Breast epithelium (tissue), 4 donors: ENCODE results near the gene GTF2F2. TPM values are rescaled to one million over a fixed set of nuclear protein-coding genes. Genes with fewer than 3 reads are reported as not detected.

Experiments used
- DNase-seq, 2 donors: peaks; one replicate each; pipeline ENCODE4 v3.0.0-alpha.2; 2019; ENCODE audit warnings: low spot score in 2 of 2
- H3K27ac ChIP-seq, 2 donors: fragments of 200-600 bp; sonication (generic) in 1 of 2; one replicate each; pipeline ENCODE4 v1.5.1; 2016 to 2019; ENCODE audit warnings: mild to moderate bottlenecking in 1 of 2
- H3K27me3 ChIP-seq, 2 donors: fragments of 200-600 bp; sonication (generic) in 1 of 2; one replicate each; pipeline versions ENCODE4 v1.5.1 to v1.6.0; 2017 to 2019; ENCODE audit warnings: control low read depth in 1 of 2, mild to moderate bottlenecking in 1 of 2
- H3K36me3 ChIP-seq: fragments of 200-600 bp; one replicate; pipeline ENCODE4 v1.5.1; 2019
- H3K4me1 ChIP-seq, 2 donors: fragments of 200-600 bp; sonication (generic); one replicate each; pipeline ENCODE4 v1.5.1; 2016 to 2019; ENCODE audit warnings: control low read depth in 1 of 2
- H3K4me3 ChIP-seq, 3 donors: fragments of 200-600 bp; sonication (generic); 1 replicate in 2 of 3; 2 replicates in 1 of 3; pipeline ENCODE4 v1.5.1; 2016 to 2019; ENCODE audit warnings: mild to moderate bottlenecking in 3 of 3, moderate library complexity in 2 of 3
- H3K9me3 ChIP-seq, 2 donors: fragments of 200-600 bp; sonication (generic) in 1 of 2; one replicate each; pipeline ENCODE4 v1.5.1; 2016 to 2019; ENCODE audit warnings: control low read depth in 1 of 2
- POLR2A ChIP-seq: fragments of 450-650 bp; IDR thresholded peaks from one replicate; pipeline ENCODE4 v1.6.1; 2016; ENCODE audit warnings: antibody characterized with exemption, mild to moderate bottlenecking, moderate library complexity
- POLR2AphosphoS5 ChIP-seq, 3 donors: sonication (generic); formaldehyde crosslinking; IDR thresholded peaks; one replicate each; pipeline ENCODE4 v1.6.1; 2017; ENCODE audit warnings: antibody characterized with exemption in 3 of 3
- intact Hi-C: fragments of 100-400 bp; cut with DNase I; formaldehyde crosslinking; loops from one replicate; pipeline ENCODE4 v1.15.1; 2023; ENCODE audit warnings: low total_unique reads
- total RNA-seq, 3 donors: library from RNA; depleted of rRNA; stranded (reverse); fragments of >200 nt; gene quantifications; one replicate each; pipeline ENCODE4 v1.1.0, GENCODE V29; 2016
- TF ChIP-seq, protein P1 (sequence below), 3 donors: fragments of 450-650 bp; IDR thresholded peaks; one replicate each; pipeline ENCODE4 v1.5.1; 2016 to 2017; ENCODE audit warnings: antibody characterized with exemption in 3 of 3, mild to moderate bottlenecking in 3 of 3, moderate library complexity in 3 of 3

The GTF2F2 gene
- total RNA-seq, 3 donors from 2014 or later = 10.9 to 23.4 (median 20.6) TPM

DNA sequence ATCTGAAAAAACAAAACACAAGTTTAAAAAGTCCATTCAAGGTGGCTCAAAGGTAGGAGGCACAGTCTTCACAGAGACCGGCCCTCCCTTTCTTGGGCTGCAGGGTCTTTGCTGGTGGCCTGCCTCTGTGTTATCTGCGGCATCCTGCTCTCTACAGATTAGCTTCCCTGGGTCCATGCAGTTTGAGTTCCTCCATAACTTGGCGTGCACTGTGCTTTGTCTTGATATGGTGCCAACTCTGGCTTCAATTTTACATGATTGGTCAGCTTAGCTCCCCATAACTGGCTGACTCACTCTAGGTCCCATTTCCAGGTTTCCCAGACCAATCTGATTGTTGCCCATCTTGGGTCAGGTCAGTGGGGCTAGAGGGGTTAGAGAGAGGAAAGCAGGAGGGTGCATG, 178.9 kb downstream of the GTF2F2 start:
- intact Hi-C loops = no loop called here
- no peak for TF ChIP-seq POLR2AphosphoS5 (IDR thresholded peaks at IDR 0.05)
- TF ChIP-seq POLR2A = no peak
- TF ChIP-seq, protein P1, sequence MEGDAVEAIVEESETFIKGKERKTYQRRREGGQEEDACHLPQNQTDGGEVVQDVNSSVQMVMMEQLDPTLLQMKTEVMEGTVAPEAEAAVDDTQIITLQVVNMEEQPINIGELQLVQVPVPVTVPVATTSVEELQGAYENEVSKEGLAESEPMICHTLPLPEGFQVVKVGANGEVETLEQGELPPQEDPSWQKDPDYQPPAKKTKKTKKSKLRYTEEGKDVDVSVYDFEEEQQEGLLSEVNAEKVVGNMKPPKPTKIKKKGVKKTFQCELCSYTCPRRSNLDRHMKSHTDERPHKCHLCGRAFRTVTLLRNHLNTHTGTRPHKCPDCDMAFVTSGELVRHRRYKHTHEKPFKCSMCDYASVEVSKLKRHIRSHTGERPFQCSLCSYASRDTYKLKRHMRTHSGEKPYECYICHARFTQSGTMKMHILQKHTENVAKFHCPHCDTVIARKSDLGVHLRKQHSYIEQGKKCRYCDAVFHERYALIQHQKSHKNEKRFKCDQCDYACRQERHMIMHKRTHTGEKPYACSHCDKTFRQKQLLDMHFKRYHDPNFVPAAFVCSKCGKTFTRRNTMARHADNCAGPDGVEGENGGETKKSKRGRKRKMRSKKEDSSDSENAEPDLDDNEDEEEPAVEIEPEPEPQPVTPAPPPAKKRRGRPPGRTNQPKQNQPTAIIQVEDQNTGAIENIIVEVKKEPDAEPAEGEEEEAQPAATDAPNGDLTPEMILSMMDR (IDR thresholded peaks at IDR 0.05) = no peak
- DNase-seq = no peak
- Histone ChIP-seq H3K36me3 (no peaks in the 10 kb centered on the region), H3K27me3 (no peaks in the 10 kb centered on the region), H3K4me3 (no peak overlapping the region), H3K27ac (no peak overlapping the region), H3K4me1 (no peaks in the 10 kb centered on the region), H3K9me3 (no peaks in the 10 kb centered on the region)

DNA sequence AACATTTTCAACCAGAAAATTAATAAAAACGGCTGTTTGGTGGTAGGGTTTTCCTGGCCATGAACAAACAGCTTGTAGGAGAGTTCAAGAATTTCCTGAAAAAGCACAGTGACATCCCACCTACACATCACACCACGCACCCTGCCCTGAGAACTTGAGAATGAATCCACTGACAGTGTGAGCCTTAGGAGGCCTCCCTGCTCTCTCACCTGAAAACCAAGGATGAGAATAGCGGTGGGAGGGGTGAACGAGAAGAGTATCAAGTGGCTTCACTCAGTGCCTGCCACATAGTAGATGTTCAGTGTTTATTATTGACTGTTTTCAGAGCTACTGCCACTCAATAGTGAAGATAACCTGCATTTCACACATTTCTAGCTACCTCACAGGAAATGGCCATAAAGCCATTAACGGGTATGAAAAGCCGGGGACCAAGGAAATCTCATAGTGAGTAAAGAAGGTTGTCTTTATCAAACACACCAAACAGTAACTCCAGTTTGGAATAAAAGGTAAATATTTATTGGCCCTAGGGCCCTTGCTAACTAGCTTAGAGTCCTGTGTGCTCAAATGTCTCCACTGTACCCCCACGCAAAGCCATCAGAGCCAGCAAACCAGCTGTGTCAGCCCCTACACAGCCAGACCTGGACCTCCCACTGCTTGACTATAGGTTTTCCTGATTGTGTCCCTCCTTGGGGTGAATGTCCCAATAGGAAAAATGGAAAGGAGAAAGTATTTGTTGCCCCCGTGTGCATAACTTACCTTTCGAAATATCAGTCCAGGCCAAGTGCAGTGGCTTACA, 180.1 kb downstream of the GTF2F2 start:
- intact Hi-C loops = no loop called here
- DNase-seq = no peak
- no peak overlapping the region for H3K4me3 ChIP-seq
- TF ChIP-seq, protein P1 (IDR thresholded peaks at IDR 0.05) = no peak
- TF ChIP-seq POLR2A = no peak
- TF ChIP-seq POLR2AphosphoS5 (IDR thresholded peaks at IDR 0.05) = no peak
- no peak overlapping the region for H3K27ac ChIP-seq
- H3K36me3 ChIP-seq = no peaks in the 10 kb centered on the region
- H3K9me3 ChIP-seq = no peaks in the 10 kb centered on the region
- no peaks in the 10 kb centered on the region for H3K27me3 ChIP-seq
- no peaks in the 10 kb centered on the region for H3K4me1 ChIP-seq

GRCh38 chr13:45301263-45301662, 181.0 kb downstream of the GTF2F2 start:
- intact Hi-C loops = no loop called here
- Histone ChIP-seq H3K4me1 (no peaks in the 10 kb centered on the region), H3K36me3 (no peaks in the 10 kb centered on the region), H3K27me3 (no peaks in the 10 kb centered on the region), H3K4me3 (peak overlapping the region in 1 of 3 donors; percentile 26), H3K9me3 (no peaks in the 10 kb centered on the region), H3K27ac (no peak overlapping the region)
- no peak for TF ChIP-seq POLR2A
- TF ChIP-seq, protein P1 (IDR thresholded peaks at IDR 0.05) = no peak
- no peak for TF ChIP-seq POLR2AphosphoS5 (IDR thresholded peaks at IDR 0.05)
- no peak for DNase-seq

DNA sequence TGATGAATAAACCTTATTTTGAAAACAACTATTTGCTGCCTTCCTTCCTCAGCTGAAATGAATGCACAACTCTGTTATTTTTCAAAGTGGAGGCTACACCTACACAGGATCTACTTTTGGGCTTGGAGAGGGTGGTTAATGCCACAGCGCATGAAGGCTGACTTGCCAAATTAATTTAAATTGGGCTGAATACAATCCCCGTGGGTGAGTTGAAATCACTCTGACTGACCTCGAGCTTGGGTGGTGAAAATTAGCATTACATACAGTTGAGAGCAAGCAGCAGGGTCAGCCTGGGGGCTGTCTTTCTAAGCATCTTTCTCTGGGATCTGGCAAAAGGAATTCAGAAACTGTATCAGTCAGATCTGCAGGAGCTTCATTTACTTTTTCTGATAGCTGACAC, 182.2 kb downstream of the GTF2F2 start:
- no peak for TF ChIP-seq POLR2AphosphoS5 (IDR thresholded peaks at IDR 0.05)
- TF ChIP-seq, protein P1 (IDR thresholded peaks at IDR 0.05) = no peak
- TF ChIP-seq POLR2A = no peak
- Histone ChIP-seq H3K27me3 (no peaks in the 10 kb centered on the region), H3K4me3 (no peak overlapping the region), H3K36me3 (no peaks in the 10 kb centered on the region), H3K27ac (no peak overlapping the region), H3K4me1 (no peaks in the 10 kb centered on the region), H3K9me3 (no peaks in the 10 kb centered on the region)
- intact Hi-C loops = no loop called here
- no peak for DNase-seq

DNA sequence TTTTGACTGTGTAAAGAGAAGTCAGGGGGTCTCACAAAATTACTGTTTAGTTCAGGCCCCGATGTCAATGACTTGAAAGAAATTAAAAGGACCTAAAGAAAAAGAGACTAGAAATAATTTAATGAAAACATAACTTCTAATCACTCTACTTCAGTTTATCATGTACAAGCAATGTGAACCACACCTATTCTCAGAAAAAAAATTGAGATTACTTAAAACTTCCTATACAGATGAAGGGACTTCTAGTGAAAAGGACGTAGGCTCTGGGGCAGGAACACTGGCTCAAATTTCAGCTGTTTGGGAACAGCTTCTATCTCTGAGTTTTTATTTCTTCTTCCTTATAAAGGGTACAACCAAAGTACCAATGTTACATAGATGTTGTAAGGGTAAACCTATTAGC, 182.7 kb downstream of the GTF2F2 start:
- no peak for DNase-seq
- Histone ChIP-seq H3K27me3 (no peaks in the 10 kb centered on the region), H3K36me3 (no peaks in the 10 kb centered on the region), H3K27ac (no peak overlapping the region), H3K9me3 (no peaks in the 10 kb centered on the region), H3K4me3 (no peak overlapping the region), H3K4me1 (no peaks in the 10 kb centered on the region)
- TF ChIP-seq, protein P1 (IDR thresholded peaks at IDR 0.05) = no peak
- TF ChIP-seq POLR2AphosphoS5 (IDR thresholded peaks at IDR 0.05) (no peak), POLR2A (no peak)
- intact Hi-C loops = no loop called here
